ENCODE measurements around the gene CAMKV. TPM values are rescaled to one million over a fixed set of nuclear protein-coding genes. Genes with fewer than 3 reads are reported as not detected.
"Not testable (repeated sequence)": the region's sequence is repeated elsewhere in the genome, so short reads cannot be mapped to it uniquely, and the experiment has no call there.

Gene CAMKV
- total and polyA plus RNA-seq, 8 donors: 0.19 to 0.42 (median 0.22) TPM; not detected in 5

DNA sequence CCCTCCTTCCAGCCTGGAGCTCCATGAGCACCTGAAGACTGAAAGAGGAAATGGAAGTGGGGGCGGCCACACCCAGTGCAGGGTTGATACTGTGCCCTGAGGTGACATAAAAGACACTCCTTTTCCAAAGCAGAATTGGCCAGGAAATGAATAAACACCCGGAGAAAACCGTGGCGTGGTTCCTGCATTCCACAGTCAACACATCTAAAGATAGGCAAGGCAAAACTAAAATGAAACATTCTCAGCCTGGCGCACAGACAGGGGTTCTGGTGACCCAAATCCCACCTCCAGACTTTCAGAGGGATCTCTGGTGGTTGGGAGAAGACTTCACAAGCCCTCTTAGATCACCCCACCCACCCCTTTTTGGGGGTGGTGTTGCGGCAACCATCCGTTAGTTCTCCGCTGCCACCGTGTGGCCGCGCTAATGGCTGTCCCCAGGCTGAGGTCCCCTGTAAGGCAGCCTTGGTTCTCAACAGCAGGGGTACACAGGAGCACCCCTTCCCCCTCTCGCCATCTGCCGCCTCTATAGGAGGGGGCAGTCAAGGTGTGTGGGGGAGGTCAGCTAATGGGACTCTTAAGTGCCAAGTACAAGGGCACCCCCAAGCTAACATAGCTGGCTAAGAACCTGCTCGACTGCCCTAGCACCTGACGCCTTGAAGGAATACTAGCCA, 36.5 kb upstream of the CAMKV start:
- FAIRE-seq: no peak
- Histone ChIP-seq H3K4me3 (peak overlapping the region in 1 of 4 donors; percentile 30), H3K4me1 (peaks cover 7 to 15% (median 9%) of the 10 kb centered on the region in 3 donors)

DNA sequence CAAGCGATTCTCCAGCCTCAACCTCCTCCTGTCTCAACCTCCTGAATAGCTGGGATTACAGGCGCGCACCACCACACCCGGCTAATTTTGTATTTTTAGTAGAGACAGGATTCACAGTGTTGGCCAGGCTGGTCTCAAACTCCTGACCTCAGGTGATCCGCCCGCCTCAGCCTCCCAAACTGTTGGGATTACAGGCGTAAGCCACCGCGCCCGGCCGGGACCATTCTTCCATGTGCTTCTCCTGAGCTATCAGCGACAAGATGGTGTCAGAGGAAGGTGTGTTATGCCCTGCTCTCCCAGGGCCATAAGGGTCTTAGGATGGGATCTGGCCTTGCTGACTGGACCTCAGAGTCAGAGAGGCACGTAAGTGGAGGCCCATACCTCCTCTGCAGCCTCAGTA, 34.7 kb upstream of the CAMKV start:
- WGBS, 2 donors: 95 to 99% methylated on average over 13 of the region's 13 CpGs

More for the DNA sequence above, 36.5 kb upstream of the CAMKV start:
- H3K36me3 ChIP-seq: no peaks in the 10 kb centered on the region
- no peaks in the 10 kb centered on the region for H3K27me3 ChIP-seq
- TF ChIP-seq, protein P1, sequence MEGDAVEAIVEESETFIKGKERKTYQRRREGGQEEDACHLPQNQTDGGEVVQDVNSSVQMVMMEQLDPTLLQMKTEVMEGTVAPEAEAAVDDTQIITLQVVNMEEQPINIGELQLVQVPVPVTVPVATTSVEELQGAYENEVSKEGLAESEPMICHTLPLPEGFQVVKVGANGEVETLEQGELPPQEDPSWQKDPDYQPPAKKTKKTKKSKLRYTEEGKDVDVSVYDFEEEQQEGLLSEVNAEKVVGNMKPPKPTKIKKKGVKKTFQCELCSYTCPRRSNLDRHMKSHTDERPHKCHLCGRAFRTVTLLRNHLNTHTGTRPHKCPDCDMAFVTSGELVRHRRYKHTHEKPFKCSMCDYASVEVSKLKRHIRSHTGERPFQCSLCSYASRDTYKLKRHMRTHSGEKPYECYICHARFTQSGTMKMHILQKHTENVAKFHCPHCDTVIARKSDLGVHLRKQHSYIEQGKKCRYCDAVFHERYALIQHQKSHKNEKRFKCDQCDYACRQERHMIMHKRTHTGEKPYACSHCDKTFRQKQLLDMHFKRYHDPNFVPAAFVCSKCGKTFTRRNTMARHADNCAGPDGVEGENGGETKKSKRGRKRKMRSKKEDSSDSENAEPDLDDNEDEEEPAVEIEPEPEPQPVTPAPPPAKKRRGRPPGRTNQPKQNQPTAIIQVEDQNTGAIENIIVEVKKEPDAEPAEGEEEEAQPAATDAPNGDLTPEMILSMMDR (IDR thresholded peaks at IDR 0.05): peak in 3 of 4 donors; percentile 32 to 48 (median 44)
- intact Hi-C loops (cut with DNase I): loop anchor here in 1 of 3 donors (5.0 kb wide), 1 partner anchor 104 kb away; the partner anchor contains the start of gene INKA1
- peak in 3 of 6 donors; percentile 36 to 71 (median 52) for DNase-seq
- WGBS, 2 donors: 12 to 17% methylated on average over 15 of the region's 15 CpGs
- peak overlapping the region; percentile 16 to 67 (median 38) for H3K27ac ChIP-seq
- H3K9me3 ChIP-seq: no peaks in the 10 kb centered on the region
- peak in 3 of 4 donors; percentile 50 to 53 (median 51) for ATAC-seq

DNA sequence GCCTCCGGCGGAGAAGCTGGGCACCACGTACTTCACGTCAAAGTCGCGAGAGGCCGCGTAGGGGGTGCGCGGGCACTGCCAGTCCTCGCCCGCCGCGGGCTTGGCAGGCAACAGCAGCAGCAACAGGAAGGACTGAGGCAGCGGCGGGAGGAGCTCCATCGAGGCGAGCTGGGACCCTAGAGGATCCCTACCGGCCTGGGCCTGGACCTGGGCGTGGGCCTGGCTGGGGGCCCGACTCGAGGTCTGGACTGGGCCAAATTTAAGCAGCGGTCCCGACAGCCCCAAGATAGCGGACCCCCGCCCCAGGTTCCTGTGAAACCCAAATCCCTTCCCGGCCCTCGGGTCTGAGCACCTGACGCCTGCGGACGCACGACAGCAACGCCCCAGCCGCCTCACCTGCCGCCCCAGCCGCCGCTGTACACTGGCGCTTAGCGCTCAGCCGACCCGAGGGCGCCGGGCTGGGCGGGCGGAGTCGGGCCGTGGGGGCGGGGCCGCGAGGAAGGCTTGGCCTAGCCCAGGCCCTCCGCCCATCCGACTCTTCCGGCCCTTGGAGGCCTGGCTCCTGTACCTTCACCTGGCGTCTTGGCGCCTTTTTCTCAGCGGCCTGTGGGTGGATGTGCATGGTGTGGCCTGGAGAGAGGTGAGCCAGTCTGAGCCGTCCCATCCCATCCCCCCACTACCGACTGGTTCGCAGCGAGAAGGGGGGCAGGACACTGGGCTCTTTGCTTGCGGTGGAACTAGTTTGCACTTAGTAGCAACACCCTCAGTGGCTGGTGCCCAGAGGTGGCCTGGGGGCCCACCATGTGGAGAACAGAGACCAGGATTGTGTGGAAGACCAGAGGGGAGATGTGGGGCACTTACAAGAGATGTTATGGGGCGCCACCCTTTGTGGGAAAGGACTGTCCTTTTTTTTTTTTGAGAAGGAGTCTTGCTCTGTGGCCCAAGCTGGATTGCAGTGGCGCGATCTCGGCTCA, 34.0 kb upstream of the CAMKV start, which contains the start of gene MST1R:
MST1R (minus strand) TSS at position 423 of the 974 bp plus-strand sequence; CDS start at position 159, 264 bp downstream.
- peaks cover 11 to 28% (median 23%) of the 10 kb centered on the region in 3 donors for H3K4me1 ChIP-seq

More for the DNA sequence above, 34.7 kb upstream of the CAMKV start:
- FAIRE-seq; ATAC-seq; intact Hi-C loops (cut with DNase I); H3K36me3 ChIP-seq; DNase-seq; H3K9me3 ChIP-seq; H3K4me3 ChIP-seq; H3K27me3 ChIP-seq: not testable (repeated sequence)
- H3K27ac ChIP-seq: peak overlapping the region in 2 of 4 donors; percentile 18 to 66
- H3K4me1 ChIP-seq: peaks cover 11 to 28% (median 23%) of the 10 kb centered on the region in 3 donors

DNA sequence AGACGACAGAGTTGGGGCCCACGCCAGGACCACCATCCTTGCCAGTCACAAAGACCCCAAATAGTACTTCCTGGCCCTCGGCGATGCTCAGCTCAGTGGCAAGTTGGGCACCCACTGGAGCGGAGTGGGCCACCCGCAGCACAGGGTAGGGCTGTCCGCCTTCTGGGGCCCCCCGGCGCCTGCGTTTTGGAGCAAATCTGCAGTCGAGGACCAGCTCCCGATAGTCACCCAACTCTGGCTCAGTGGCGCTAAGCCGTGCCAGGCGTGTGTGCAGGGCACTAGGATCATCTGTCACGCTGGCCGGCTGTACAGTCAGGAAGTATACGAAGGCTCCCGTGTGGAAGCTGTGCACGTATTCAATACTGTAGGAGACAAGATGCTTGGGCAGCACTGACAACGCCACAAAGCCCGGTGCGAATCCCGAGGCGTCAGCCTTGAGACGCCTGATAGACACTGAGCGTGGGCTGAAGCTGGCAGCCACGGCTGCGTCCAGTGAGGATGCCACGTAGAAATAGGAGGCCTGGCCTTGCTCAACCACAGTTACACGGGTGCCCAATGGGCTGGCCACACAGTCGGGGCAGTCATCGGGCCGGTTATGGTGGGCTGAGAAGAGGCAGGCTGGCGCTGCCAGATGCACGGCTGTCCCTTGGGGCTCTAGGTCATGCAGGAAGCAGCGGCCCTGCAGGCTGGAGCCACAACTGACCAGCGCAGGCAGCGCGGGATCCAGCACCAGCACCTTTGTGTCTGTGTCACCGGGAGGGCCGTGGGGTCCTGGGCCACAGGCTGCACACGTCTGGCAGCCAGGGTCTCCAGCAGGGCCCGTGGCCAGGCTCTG, 33.0 kb upstream of the CAMKV start:
- Histone ChIP-seq H3K9me3 (no peaks in the 10 kb centered on the region), H3K4me1 (peaks cover 11 to 28% (median 23%) of the 10 kb centered on the region in 3 donors), H3K27me3 (no peaks in the 10 kb centered on the region), H3K4me3 (peak overlapping the region in 1 of 4 donors; percentile 43), H3K36me3 (no peaks in the 10 kb centered on the region), H3K27ac (peak overlapping the region in 1 of 4 donors; percentile 66)
- DNase-seq: peak in 2 of 6 donors; percentile 29 to 57
- no peak for ATAC-seq
- WGBS, 2 donors: 92 to 95% methylated on average over 44 of the region's 44 CpGs
- intact Hi-C loops (cut with DNase I): no loop called here
- TF ChIP-seq, protein P1 (IDR thresholded peaks at IDR 0.05): no peak
- FAIRE-seq: no peak

More for the DNA sequence above, 34.0 kb upstream of the CAMKV start, which contains the start of gene MST1R:
- no peak for FAIRE-seq
- DNase-seq: peak; percentile 89 to 96 (median 94)
- ATAC-seq: peak; percentile 85 to 90 (median 87)
- Histone ChIP-seq H3K27ac (peak within 1 kb of the TSS in 2 of 4 donors; percentile 18 to 66), H3K9me3 (no peaks in the 10 kb centered on the region), H3K4me3 (peak within 1 kb of the TSS in 3 of 4 donors; percentile 5 to 43 (median 31)), H3K27me3 (no peaks in the 10 kb centered on the region), H3K36me3 (no peaks in the 10 kb centered on the region)
- intact Hi-C loops (cut with DNase I): no loop called here
- TF ChIP-seq, protein P1 (IDR thresholded peaks at IDR 0.05): no peak
- WGBS, 2 donors: 31 to 39% methylated on average over 45 to 65 of the region's 65 CpGs
